H1 (cell line): ENCODE results near the gene C16orf46. TPM values are rescaled to one million over a fixed set of nuclear protein-coding genes. Genes with fewer than 3 reads are reported as not detected.
A peak's percentile ranks its signal among the peaks of the same experiment; 100 is the strongest.

Experiments used
- CTCF ChIA-PET: fragments of 300-600 bp; sonication (Branson Sonifier 250); formaldehyde crosslinking; loops from one replicate; lab custom pipeline; 2021; ENCODE audit not compliant: partially characterized antibody; lab: Charles Lee
- POLR2A ChIA-PET: fragments of 300-600 bp; sonication (Branson Sonifier 250); formaldehyde crosslinking; loops from one replicate; lab custom pipeline; 2021; ENCODE audit warnings: inconsistent platforms; ENCODE audit not compliant: partially characterized antibody; lab: Charles Lee
- DNase-seq, 2 experiments: peaks; one replicate each; pipeline versions ENCODE4 v3.0.0 to v3.0.0-alpha.2; 2010 to 2022; ENCODE audit warnings: low spot score in 2 of 2, low read depth in 1 of 2, mixed read lengths in 1 of 2
- FAIRE-seq: peaks from 2 replicates; lab custom pipeline; 2011; peaks lifted over from hg19 to GRCh38; lab: Jason Lieb, UNC
- H2AFZ ChIP-seq: 2 replicates; pipeline ENCODE4 v1.8.1; 2012; ENCODE audit warnings: low read length, inconsistent platforms
- H2AK5ac ChIP-seq: 2 replicates; pipeline ENCODE4 v1.6.1; 2013; ENCODE audit warnings: low read depth, low read length
- H2BK120ac ChIP-seq: replicated peaks from 2 replicates; pipeline ENCODE3; 2013; ENCODE audit warnings: low read depth, low read length, inconsistent platforms
- H2BK12ac ChIP-seq: 2 replicates; pipeline ENCODE4 v1.6.1; 2013; ENCODE audit warnings: low read depth, low read length
- H2BK15ac ChIP-seq: 2 replicates; pipeline ENCODE4 v1.6.1; 2013; ENCODE audit warnings: low read length
- H2BK20ac ChIP-seq: 2 replicates; pipeline ENCODE4 v1.6.1; 2013; ENCODE audit warnings: low read length
- H2BK5ac ChIP-seq: 2 replicates; pipeline ENCODE4 v1.6.1; 2013; ENCODE audit warnings: low read depth, low read length
- H3K14ac ChIP-seq: 2 replicates; pipeline ENCODE4 v1.6.1; 2013; ENCODE audit warnings: inconsistent platforms; ENCODE audit not compliant: insufficient read length
- H3K18ac ChIP-seq: 2 replicates; pipeline ENCODE4 v1.6.1; 2013; ENCODE audit warnings: low read length; ENCODE audit errors: extremely low read depth
- H3K23ac ChIP-seq: 2 replicates; pipeline ENCODE4 v1.6.1; 2013; ENCODE audit warnings: inconsistent platforms; ENCODE audit not compliant: insufficient read length
- H3K23me2 ChIP-seq: 2 replicates; pipeline ENCODE4 v1.6.1; 2013; ENCODE audit warnings: low read depth, low read length
- H3K27ac ChIP-seq: 2 replicates; pipeline ENCODE4 v1.6.1; 2011; ENCODE audit warnings: low read depth, low read length, inconsistent platforms
- H3K27me3 ChIP-seq, 4 experiments: replicated peaks in 1 of 4; 1 replicate in 1 of 4; 2 replicates in 3 of 4; pipeline versions ENCODE4 v1.6.1 to v1.8.1; 2011 to 2013; ENCODE audit warnings: low read length in 3 of 4, mild to moderate bottlenecking in 3 of 4, inconsistent platforms in 2 of 4, mixed read lengths in 2 of 4, moderate library complexity in 1 of 4; ENCODE audit not compliant: control insufficient read depth in 3 of 4, insufficient read depth in 3 of 4; ENCODE audit errors: extremely low read depth in 1 of 4
- H3K36me3 ChIP-seq, 4 experiments: 2 replicates each; pipeline versions ENCODE4 v1.6.1 to v1.8.1; 2011 to 2013; ENCODE audit warnings: mild to moderate bottlenecking in 4 of 4, low read length in 3 of 4, moderate library complexity in 2 of 4, control low read depth in 1 of 4, inconsistent platforms in 1 of 4; ENCODE audit not compliant: insufficient read depth in 4 of 4, control insufficient read depth in 2 of 4
- H3K4ac ChIP-seq: replicated peaks from 2 replicates; pipeline ENCODE3; 2013; ENCODE audit warnings: low read length, low read depth, mixed read lengths, inconsistent platforms; ENCODE audit not compliant: insufficient read length
- H3K4me1 ChIP-seq, 4 experiments: replicated peaks in 1 of 4; 1 replicate in 1 of 4; 2 replicates in 3 of 4; pipeline versions ENCODE4 v1.6.1 to v1.8.1; 2011 to 2013; ENCODE audit warnings: low read length in 3 of 4, inconsistent platforms in 2 of 4, mixed read lengths in 1 of 4; ENCODE audit not compliant: insufficient read depth in 4 of 4, control insufficient read depth in 3 of 4
- H3K4me2 ChIP-seq, 2 experiments: 2 replicates each; pipeline versions ENCODE4 v1.6.1 to v1.8.1; 2011 to 2013; ENCODE audit warnings: low read depth in 2 of 2, low read length in 2 of 2, control low read depth in 1 of 2, inconsistent platforms in 1 of 2, mild to moderate bottlenecking in 1 of 2; ENCODE audit not compliant: insufficient read depth in 1 of 2
- H3K4me3 ChIP-seq, 4 experiments: fragments of 200-600, 300-600 bp in 1 of 4; sonication (generic), shearing (Covaris generic), sonication (Bioruptor Twin) in 1 of 4; 2 replicates each; pipeline versions ENCODE4 v1.5.1 to v1.8.1; 2011 to 2016; ENCODE audit warnings: low read length in 4 of 4, low read depth in 3 of 4, control low read depth in 2 of 4, inconsistent platforms in 2 of 4, mild to moderate bottlenecking in 2 of 4, mixed read lengths in 1 of 4, moderate library complexity in 1 of 4; ENCODE audit not compliant: insufficient read depth in 2 of 4; ENCODE audit errors: extremely low read depth in 1 of 4
- H3K56ac ChIP-seq: replicated peaks from 2 replicates; pipeline ENCODE3; 2013; ENCODE audit warnings: low read depth, mild to moderate bottlenecking, mixed read lengths, low read length, inconsistent platforms; ENCODE audit not compliant: insufficient read length
- H3K79me1 ChIP-seq: 2 replicates; pipeline ENCODE4 v1.6.1; 2013; ENCODE audit warnings: low read depth, low read length, control low read depth
- H3K79me2 ChIP-seq, 2 experiments: 2 replicates each; pipeline versions ENCODE4 v1.6.1 to v1.8.1; 2012 to 2013; ENCODE audit warnings: low read length in 2 of 2, mild to moderate bottlenecking in 2 of 2, inconsistent platforms in 1 of 2; ENCODE audit not compliant: insufficient read depth in 2 of 2, control insufficient read depth in 1 of 2
- H3K9ac ChIP-seq, 4 experiments: replicated peaks in 1 of 4; 1 replicate in 1 of 4; 2 replicates in 3 of 4; pipeline versions ENCODE4 v1.6.1 to v1.8.1; 2011 to 2013; ENCODE audit warnings: low read depth in 3 of 4, low read length in 3 of 4, control low read depth in 2 of 4, mild to moderate bottlenecking in 2 of 4, moderate library complexity in 2 of 4, inconsistent platforms in 1 of 4; ENCODE audit errors: extremely low read depth in 1 of 4
- H3K9me3 ChIP-seq, 2 experiments: 2 replicates each; pipeline versions ENCODE4 v1.6.1 to v1.8.1; 2012 to 2013; ENCODE audit warnings: mild to moderate bottlenecking in 2 of 2, moderate library complexity in 2 of 2, control low read depth in 1 of 2, inconsistent platforms in 1 of 2, low read depth in 1 of 2, low read length in 1 of 2, mixed read lengths in 1 of 2; ENCODE audit not compliant: insufficient read depth in 2 of 2
- H4K20me1 ChIP-seq, 2 experiments: replicated peaks in 1 of 2; 2 replicates each; pipeline versions ENCODE3 to v1.8.1; 2011 to 2013; ENCODE audit warnings: inconsistent platforms in 2 of 2, low read length in 2 of 2, mild to moderate bottlenecking in 1 of 2; ENCODE audit not compliant: insufficient read depth in 2 of 2, control insufficient read depth in 1 of 2
- H4K5ac ChIP-seq: 2 replicates; pipeline ENCODE4 v1.6.1; 2013; ENCODE audit warnings: low read length, low read depth, mixed read lengths, inconsistent platforms; ENCODE audit not compliant: insufficient read length
- H4K8ac ChIP-seq: 2 replicates; pipeline ENCODE4 v1.8.0; 2013; ENCODE audit warnings: mild to moderate bottlenecking, moderate library complexity, low read length, inconsistent platforms; ENCODE audit not compliant: insufficient read depth; ENCODE audit errors: extremely low read depth
- H4K91ac ChIP-seq: replicated peaks from 2 replicates; pipeline ENCODE3; 2013; ENCODE audit warnings: low read length, mixed read lengths, inconsistent platforms; ENCODE audit not compliant: insufficient read length
- JUN ChIP-seq: IDR thresholded peaks from 2 replicates; pipeline ENCODE4 v1.6.1; 2011; ENCODE audit warnings: low read depth, mild to moderate bottlenecking, improper control_type of control experiment, low read length
- NRF1 ChIP-seq: IDR thresholded peaks from 2 replicates; pipeline ENCODE4 v1.6.1; 2011; ENCODE audit warnings: mild to moderate bottlenecking, low read depth, low read length, improper control_type of control experiment
- POLR2A ChIP-seq, 2 experiments: IDR thresholded peaks; 1 replicate in 1 of 2; 2 replicates in 1 of 2; pipeline ENCODE4 v1.6.1; 2011; ENCODE audit warnings: low read depth in 2 of 2, low read length in 2 of 2, mild to moderate bottlenecking in 2 of 2; ENCODE audit errors: control extremely low read depth in 1 of 2
- RAD21 ChIP-seq, 2 experiments: IDR thresholded peaks in 1 of 2; conservative IDR thresholded peaks in 1 of 2; 2 replicates each; pipeline ENCODE4 v1.6.1; 2011; ENCODE audit warnings: low read depth in 2 of 2, low read length in 2 of 2, improper control_type of control experiment in 1 of 2, inconsistent platforms in 1 of 2, mild to moderate bottlenecking in 1 of 2, moderate library complexity in 1 of 2
- SAP30 ChIP-seq: fragments of 300-600 bp; sonication (generic); IDR thresholded peaks from 2 replicates; pipeline ENCODE4 v1.7.1; 2012; ENCODE audit warnings: low read length, moderate library complexity, mild to moderate bottlenecking, inconsistent platforms; ENCODE audit not compliant: insufficient read depth, insufficient replicate concordance
- SIN3A ChIP-seq, 2 experiments: IDR thresholded peaks in 1 of 2; conservative IDR thresholded peaks in 1 of 2; 2 replicates each; pipeline ENCODE4 v1.6.1; 2011 to 2012; ENCODE audit warnings: low read length in 2 of 2, improper control_type of control experiment in 1 of 2, low read depth in 1 of 2, mild to moderate bottlenecking in 1 of 2
- WGBS, 2 experiments: shearing (Covaris generic) in 1 of 2; methylation state at CpG; one replicate each; pipeline versions ENCODE4 v1.1.6 to v1.1.7; 2013 to 2015; ENCODE audit warnings: low lambda C conversion rate in 2 of 2, mixed read lengths in 2 of 2, inconsistent platforms in 1 of 2, low coverage in 1 of 2, missing lambda C conversion rate in 1 of 2; ENCODE audit not compliant: insufficient replicate concordance in 2 of 2, insufficient coverage in 1 of 2, insufficient read length in 1 of 2; ENCODE audit errors: extremely low coverage in 1 of 2, missing lambda C conversion rate in 1 of 2; 5-methylcytosine and 5-hydroxymethylcytosine counted together
- polyA plus RNA-seq, 7 experiments: library from polyadenylated mRNA; depleted of rRNA in 3 of 7; stranded (reverse) in 5 of 7; unstranded in 2 of 7; fragments of >200 nt in 5 of 7; fragments of 200-250 nt in 2 of 7; gene quantifications; 1 replicate in 5 of 7; 2 replicates in 1 of 7; 4 replicates in 1 of 7; pipeline versions ENCODE4 v1.2.1 to v1.2.3, GENCODE V29; 2011 to 2013; ENCODE audit warnings: missing spikeins in 2 of 7, mixed read lengths in 2 of 7
- total RNA-seq: library from RNA; stranded (reverse); fragmentation: NEBNext Ultra II Directional; extraction: Animal tissue kit (Norgen Biotek cat#: 25700); gene quantifications from 2 replicates; pipeline ENCODE4 v1.2.1, GENCODE V29; 2021
- TF ChIP-seq, protein P1 (sequence below): IDR thresholded peaks from 2 replicates; pipeline ENCODE4 v1.6.1; 2011; ENCODE audit warnings: low read length, improper control_type of control experiment
- TF ChIP-seq, protein P2 (sequence below), 3 experiments: IDR thresholded peaks; 1 replicate in 2 of 3; 2 replicates in 1 of 3; pipeline versions ENCODE4 v1.5.1 to v1.6.1; 2011; ENCODE audit warnings: low read length in 3 of 3, mild to moderate bottlenecking in 3 of 3, inconsistent platforms in 2 of 3, low read depth in 1 of 3, moderate library complexity in 1 of 3; ENCODE audit not compliant: insufficient read depth in 1 of 3; ENCODE audit errors: control extremely low read depth in 1 of 3
- TF ChIP-seq, protein P3 (sequence below): IDR thresholded peaks from 2 replicates; pipeline ENCODE4 v1.6.1; 2012; ENCODE audit warnings: inconsistent platforms

The C16orf46 gene
- total and polyA plus RNA-seq, 2 of the 8 experiments (the other 6 are each of a cell fraction or from before 2014, with no cell fraction given) = 0.48 to 0.60 TPM

DNA sequence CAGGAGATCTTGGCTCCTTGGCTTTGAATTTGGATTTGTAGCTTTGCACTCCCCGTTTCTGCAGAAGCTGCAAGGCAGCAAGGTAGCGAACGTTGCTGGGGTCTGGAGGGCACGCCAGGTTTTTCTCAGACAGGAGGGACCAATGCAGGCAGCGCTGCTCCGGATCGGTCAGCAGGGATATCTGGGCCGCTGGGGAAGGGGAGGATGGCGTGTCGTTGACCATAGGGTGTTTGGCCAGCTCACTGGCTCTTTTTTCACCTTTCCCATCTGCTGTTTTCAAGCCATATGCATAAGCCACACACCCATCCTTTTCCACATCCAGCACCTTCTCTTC lies 15.8 kb downstream of the C16orf46 start:
- 86% methylated on average over 10 of the region's 10 CpGs; no CpG with 5 or more reads in 1 of the 2 experiments for WGBS, 2 experiments
- TF ChIP-seq SIN3A (conservative IDR thresholded peaks at IDR 0.05 in 1 of 2, IDR thresholded peaks at IDR 0.05 in 1 of 2; ENCODE audit: low read depth in 1 of 2, low read length in 2 of 2) (no peak), SAP30 (no peak), POLR2A (IDR thresholded peaks at IDR 0.05; ENCODE audit: control extremely low read depth in 1 of 2, low read depth in 2 of 2, low read length in 2 of 2) (no peak), RAD21 (IDR thresholded peaks at IDR 0.05 in 1 of 2, conservative IDR thresholded peaks at IDR 0.05 in 1 of 2; ENCODE audit: low read depth in 2 of 2, low read length in 2 of 2) (no peak), JUN (no peak), NRF1 (no peak)
- TF ChIP-seq, protein P1, sequence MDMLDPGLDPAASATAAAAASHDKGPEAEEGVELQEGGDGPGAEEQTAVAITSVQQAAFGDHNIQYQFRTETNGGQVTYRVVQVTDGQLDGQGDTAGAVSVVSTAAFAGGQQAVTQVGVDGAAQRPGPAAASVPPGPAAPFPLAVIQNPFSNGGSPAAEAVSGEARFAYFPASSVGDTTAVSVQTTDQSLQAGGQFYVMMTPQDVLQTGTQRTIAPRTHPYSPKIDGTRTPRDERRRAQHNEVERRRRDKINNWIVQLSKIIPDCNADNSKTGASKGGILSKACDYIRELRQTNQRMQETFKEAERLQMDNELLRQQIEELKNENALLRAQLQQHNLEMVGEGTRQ = no peak
- TF ChIP-seq, protein P2, sequence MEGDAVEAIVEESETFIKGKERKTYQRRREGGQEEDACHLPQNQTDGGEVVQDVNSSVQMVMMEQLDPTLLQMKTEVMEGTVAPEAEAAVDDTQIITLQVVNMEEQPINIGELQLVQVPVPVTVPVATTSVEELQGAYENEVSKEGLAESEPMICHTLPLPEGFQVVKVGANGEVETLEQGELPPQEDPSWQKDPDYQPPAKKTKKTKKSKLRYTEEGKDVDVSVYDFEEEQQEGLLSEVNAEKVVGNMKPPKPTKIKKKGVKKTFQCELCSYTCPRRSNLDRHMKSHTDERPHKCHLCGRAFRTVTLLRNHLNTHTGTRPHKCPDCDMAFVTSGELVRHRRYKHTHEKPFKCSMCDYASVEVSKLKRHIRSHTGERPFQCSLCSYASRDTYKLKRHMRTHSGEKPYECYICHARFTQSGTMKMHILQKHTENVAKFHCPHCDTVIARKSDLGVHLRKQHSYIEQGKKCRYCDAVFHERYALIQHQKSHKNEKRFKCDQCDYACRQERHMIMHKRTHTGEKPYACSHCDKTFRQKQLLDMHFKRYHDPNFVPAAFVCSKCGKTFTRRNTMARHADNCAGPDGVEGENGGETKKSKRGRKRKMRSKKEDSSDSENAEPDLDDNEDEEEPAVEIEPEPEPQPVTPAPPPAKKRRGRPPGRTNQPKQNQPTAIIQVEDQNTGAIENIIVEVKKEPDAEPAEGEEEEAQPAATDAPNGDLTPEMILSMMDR (IDR thresholded peaks at IDR 0.05; ENCODE audit: control extremely low read depth in 1 of 3, insufficient read depth in 1 of 3, low read depth in 1 of 3, low read length in 3 of 3) = no peak
- TF ChIP-seq, protein P3, sequence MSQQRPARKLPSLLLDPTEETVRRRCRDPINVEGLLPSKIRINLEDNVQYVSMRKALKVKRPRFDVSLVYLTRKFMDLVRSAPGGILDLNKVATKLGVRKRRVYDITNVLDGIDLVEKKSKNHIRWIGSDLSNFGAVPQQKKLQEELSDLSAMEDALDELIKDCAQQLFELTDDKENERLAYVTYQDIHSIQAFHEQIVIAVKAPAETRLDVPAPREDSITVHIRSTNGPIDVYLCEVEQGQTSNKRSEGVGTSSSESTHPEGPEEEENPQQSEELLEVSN = no peak

More for the DNA sequence above, 15.8 kb downstream of the C16orf46 start:
- FAIRE-seq (no peak), DNase-seq (no peak)
- Histone ChIP-seq H3K4me3 (no peak overlapping the region), H4K5ac (no peak overlapping the region), H2BK12ac (peak overlapping the region; percentile 39; the same call in 1 of the 2 replicates), H3K27ac (no peak overlapping the region), H2BK15ac (no peak overlapping the region), H3K14ac (no peak overlapping the region), H3K36me3 (no peaks in the 10 kb centered on the region), H3K27me3 (no peaks in the 10 kb centered on the region), H4K8ac (no peak overlapping the region; the same call in 1 of the 2 replicates), H3K79me1 (no peaks in the 10 kb centered on the region), H4K91ac (no peak overlapping the region), H3K56ac (no peak overlapping the region), H2BK120ac (no peak overlapping the region), H2BK20ac (no peak overlapping the region), H3K9me3 (no peaks in the 10 kb centered on the region), H4K20me1 (no peaks in the 10 kb centered on the region), H3K23me2 (no peaks in the 10 kb centered on the region), H3K4me1 (peaks cover 2 to 14% (median 5%) of the 10 kb centered on the region in 4 experiments; a peak in 5 of 7 replicates), H3K4me2 (peak overlapping the region in 1 of 2 experiments; percentile 28; a peak in 1 of 4 replicates), H2AFZ (no peak overlapping the region; the same call in 1 of the 2 replicates), H2BK5ac (no peak overlapping the region), H3K9ac (no peak overlapping the region), H3K18ac (no peak overlapping the region), H3K4ac (no peak overlapping the region), H2AK5ac (no peak overlapping the region), H3K23ac (no peak overlapping the region), H3K79me2 (no peaks in the 10 kb centered on the region)
- ChIA-PET POLR2A (no interaction called here), CTCF (interaction anchor here (0.6 to 1.1 kb wide), 3 partner anchors 10 to 765 kb away, joined by 3 to 5 read pairs (median 3); no protein-coding TSS in a partner anchor)
